Dendritic cell treated with granulocyte-macrophage colony-stimulating factor and Interleukin-4, amounts not matched to agents 40 ng/mL and 50 ng/mL, for 4 days (primary cell): ENCODE results near the gene ANKRD52.
"Not testable (repeated sequence)": the region's sequence is repeated elsewhere in the genome, so short reads cannot be mapped to it uniquely, and the experiment has no call there.

Experiments
- H3K27ac Mint-ChIP-seq: one replicate; pipeline ENCODE4 v1.8.0; 2022; ENCODE audit warnings: mild to moderate bottlenecking, mixed read lengths
- H3K27me3 Mint-ChIP-seq: one replicate; pipeline ENCODE4 v1.8.0; 2022; ENCODE audit warnings: mild to moderate bottlenecking, mixed read lengths
- H3K36me3 Mint-ChIP-seq: one replicate; pipeline ENCODE4 v1.8.0; 2022; ENCODE audit warnings: low read depth, mixed read lengths
- H3K4me1 Mint-ChIP-seq: one replicate; pipeline ENCODE4 v1.8.0; 2022; ENCODE audit warnings: low read depth, mixed read lengths
- H3K4me3 Mint-ChIP-seq: one replicate; pipeline ENCODE4 v1.8.0; 2022; ENCODE audit warnings: mild to moderate bottlenecking, moderate library complexity, mixed read lengths
- H3K9me3 Mint-ChIP-seq: one replicate; pipeline ENCODE4 v1.8.0; 2022; ENCODE audit warnings: mixed read lengths
- intact Hi-C: fragments of 100-400 bp; cut with micrococcal nuclease; formaldehyde crosslinking; loops from one replicate; pipeline ENCODE4 v1.15.0; 2022

The ANKRD52 gene

DNA sequence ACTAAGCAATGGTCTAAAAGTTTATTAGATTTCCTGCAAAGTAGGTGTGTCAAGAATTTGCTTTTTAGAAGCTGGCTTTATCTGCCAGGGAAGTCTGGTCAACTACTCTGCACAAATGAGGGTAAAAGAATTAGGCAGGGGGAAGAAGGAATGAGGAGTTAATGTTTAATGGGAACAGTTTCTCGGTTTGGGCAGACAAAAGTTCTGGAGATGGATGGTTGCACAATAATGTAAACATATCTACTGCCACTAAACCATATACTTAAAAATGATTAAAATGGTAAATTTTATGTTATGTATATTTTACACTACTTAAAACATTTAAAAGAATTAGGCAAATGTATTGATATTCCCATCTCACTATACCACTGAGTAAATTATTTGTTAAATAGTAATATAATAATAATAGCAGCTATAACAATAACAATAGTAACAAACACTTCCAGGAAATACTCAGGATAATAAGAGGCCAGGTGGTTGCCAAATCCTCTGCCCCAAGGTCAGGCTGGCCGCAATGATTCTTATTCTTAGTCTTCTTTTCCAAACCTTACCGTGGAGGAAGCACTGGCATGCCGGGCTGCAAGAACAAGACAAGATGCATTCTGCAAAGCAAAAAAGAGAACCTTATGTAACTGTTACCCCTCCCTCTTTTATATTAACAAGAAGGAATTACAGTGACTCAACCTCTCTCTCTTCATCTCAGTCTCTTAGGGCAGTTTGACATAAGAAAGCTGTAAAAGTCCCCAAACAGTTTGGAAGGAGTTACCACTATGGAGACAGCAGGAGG is 28.1 kb upstream of the ANKRD52 start:
- no peak overlapping the region for H3K27ac Mint-ChIP-seq
- intact Hi-C loops, result no loop called here
- peaks cover 87% of the 10 kb centered on the region for H3K36me3 Mint-ChIP-seq

DNA sequence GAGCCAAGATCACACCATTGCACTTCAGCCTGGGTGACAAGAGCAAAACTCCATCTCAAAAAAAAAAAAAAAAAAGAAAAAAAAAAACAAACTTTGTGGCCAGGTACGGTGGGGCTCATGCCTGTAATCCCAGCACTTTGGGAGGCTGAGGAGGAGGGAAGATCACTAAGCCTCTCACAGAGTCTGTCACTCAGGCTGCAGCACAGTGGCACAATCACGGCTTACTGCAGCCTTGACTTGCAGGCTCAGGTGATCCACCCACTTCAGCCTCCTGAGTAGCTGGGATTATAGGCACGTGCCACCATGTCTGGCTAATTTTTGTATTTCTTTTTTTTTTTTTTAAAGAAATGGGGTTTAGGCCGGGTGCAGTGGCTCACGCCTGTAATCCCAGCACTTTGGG is 26.1 kb upstream of the ANKRD52 start:
- H3K4me1 Mint-ChIP-seq, intact Hi-C loops, H3K9me3 Mint-ChIP-seq, H3K27ac Mint-ChIP-seq, H3K4me3 Mint-ChIP-seq, H3K27me3 Mint-ChIP-seq: not testable (repeated sequence)
- peaks cover 88% of the 10 kb centered on the region for H3K36me3 Mint-ChIP-seq

More for the DNA sequence above, 28.1 kb upstream of the ANKRD52 start:
- Mint-ChIP-seq H3K4me1 (peaks cover 3% of the 10 kb centered on the region), H3K9me3 (no peaks in the 10 kb centered on the region), H3K4me3 (no peak overlapping the region), H3K27me3 (no peaks in the 10 kb centered on the region)

DNA sequence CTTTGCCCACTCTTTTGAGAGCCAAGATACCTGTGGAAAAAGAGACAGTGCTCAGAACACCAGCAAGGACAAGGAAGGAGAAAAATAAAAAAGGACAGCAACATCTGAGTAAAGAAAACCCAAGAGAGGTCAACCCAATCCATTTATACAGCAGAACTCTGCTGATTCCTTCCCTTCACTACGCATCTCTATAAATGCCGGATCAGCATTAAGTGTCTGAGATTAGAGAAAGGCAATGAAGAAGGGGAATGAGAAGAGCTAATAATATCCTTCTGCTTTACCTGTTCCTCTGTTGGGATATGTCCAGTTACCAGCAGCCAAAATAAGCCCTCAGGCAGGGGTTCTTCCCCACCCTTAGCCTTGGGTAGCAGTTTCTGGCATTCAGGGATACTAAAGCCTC is 24.4 kb upstream of the ANKRD52 start:
- Mint-ChIP-seq H3K27me3 (no peaks in the 10 kb centered on the region), H3K27ac (no peak overlapping the region), H3K4me1 (no peaks in the 10 kb centered on the region), H3K36me3 (peaks cover 96% of the 10 kb centered on the region), H3K9me3 (no peaks in the 10 kb centered on the region), H3K4me3 (no peak overlapping the region)
- intact Hi-C loops, result no loop called here

DNA sequence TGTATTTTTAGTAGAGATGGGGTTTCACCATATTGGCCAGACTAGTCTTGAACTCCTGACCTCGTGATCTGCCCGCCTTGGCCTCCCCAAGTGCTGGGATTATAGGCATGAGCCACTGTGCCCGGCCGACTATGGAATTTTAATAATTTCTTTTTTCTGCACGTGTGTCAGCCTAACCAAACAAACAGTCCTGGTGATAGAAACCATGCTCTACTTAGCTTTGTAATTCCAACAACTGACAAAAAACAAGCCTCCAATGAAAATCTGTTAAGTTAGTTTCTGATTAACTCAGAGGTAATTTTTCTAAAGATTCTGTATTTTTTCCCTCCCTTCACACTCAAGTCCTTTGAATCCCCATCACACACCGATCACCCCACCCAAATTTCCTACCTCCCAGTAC is 23.8 kb upstream of the ANKRD52 start:
- H3K36me3 Mint-ChIP-seq, result peaks cover 99% of the 10 kb centered on the region
- no peaks in the 10 kb centered on the region for H3K9me3 Mint-ChIP-seq
- no peaks in the 10 kb centered on the region for H3K27me3 Mint-ChIP-seq
- no peaks in the 10 kb centered on the region for H3K4me1 Mint-ChIP-seq
- H3K4me3 Mint-ChIP-seq, result no peak overlapping the region
- intact Hi-C loops, result no loop called here
- H3K27ac Mint-ChIP-seq, result no peak overlapping the region

- no peaks in the 10 kb centered on the region for H3K9me3 Mint-ChIP-seq
- no peaks in the 10 kb centered on the region for H3K4me1 Mint-ChIP-seq
- intact Hi-C loops, result no loop called here
- no peaks in the 10 kb centered on the region for H3K27me3 Mint-ChIP-seq
- H3K36me3 Mint-ChIP-seq, result peaks cover 99% of the 10 kb centered on the region
- H3K4me3 Mint-ChIP-seq, result no peak overlapping the region
- no peak overlapping the region for H3K27ac Mint-ChIP-seq
Observed at GRCh38 chr12:56280849-56281248, 22.7 kb upstream of the ANKRD52 start.

- H3K4me1 Mint-ChIP-seq, result no peaks in the 10 kb centered on the region
- no peaks in the 10 kb centered on the region for H3K27me3 Mint-ChIP-seq
- intact Hi-C loops, result no loop called here
- no peak overlapping the region for H3K27ac Mint-ChIP-seq
- peaks cover 99% of the 10 kb centered on the region for H3K36me3 Mint-ChIP-seq
- H3K9me3 Mint-ChIP-seq, result no peaks in the 10 kb centered on the region
- no peak overlapping the region for H3K4me3 Mint-ChIP-seq
Observed at GRCh38 chr12:56278905-56279304, 20.7 kb upstream of the ANKRD52 start.

- no peaks in the 10 kb centered on the region for H3K27me3 Mint-ChIP-seq
- no peaks in the 10 kb centered on the region for H3K9me3 Mint-ChIP-seq
- no peak overlapping the region for H3K27ac Mint-ChIP-seq
- no peaks in the 10 kb centered on the region for H3K4me1 Mint-ChIP-seq
- H3K36me3 Mint-ChIP-seq, result peaks cover 97% of the 10 kb centered on the region
- H3K4me3 Mint-ChIP-seq, result no peak overlapping the region
- intact Hi-C loops, result no loop called here
Observed at GRCh38 chr12:56274299-56274698, 16.1 kb upstream of the ANKRD52 start.

DNA sequence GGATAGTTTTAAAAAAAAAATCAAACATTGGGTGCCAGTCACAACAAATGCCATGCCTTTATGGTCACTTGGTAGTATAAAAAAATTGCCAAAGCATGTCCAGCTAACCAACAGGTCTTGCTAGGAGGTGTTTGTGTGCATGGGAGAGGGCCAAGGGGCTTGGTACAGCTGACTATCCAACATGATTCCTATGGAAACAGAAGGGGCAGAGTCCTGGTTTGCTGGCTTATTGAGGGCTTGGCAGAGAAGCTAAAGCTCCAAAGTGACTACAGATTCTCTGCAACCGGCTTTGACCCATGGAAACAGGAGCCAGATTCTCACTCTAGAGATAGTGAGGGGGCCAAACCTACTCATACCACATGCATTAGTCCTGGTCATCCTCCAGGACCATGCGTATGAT is 14.3 kb upstream of the ANKRD52 start:
- H3K27ac Mint-ChIP-seq, H3K4me1 Mint-ChIP-seq, H3K4me3 Mint-ChIP-seq, intact Hi-C loops, H3K27me3 Mint-ChIP-seq, H3K9me3 Mint-ChIP-seq: not testable (repeated sequence)
- peaks cover 81% of the 10 kb centered on the region for H3K36me3 Mint-ChIP-seq

DNA sequence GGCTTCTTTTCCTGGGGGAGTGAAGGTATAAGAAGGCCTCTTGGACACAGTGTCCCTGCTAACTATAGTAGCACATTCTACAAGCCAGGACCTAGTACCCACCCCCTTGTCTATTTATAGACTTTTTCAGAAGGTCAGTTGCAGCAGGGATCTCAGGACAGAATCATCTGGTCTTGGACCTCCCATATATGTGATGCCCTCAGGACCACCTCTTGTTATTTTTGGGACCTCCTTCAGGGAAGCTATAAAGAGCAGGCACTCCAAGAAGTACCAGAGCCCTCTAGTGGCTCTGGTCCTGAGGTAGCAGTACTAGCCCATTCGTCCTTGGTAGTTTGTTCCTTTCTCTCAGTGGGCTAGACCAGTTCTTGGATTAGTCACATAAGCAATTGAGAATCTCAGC is 12.8 kb upstream of the ANKRD52 start:
- Mint-ChIP-seq H3K27me3 (no peaks in the 10 kb centered on the region), H3K4me3 (no peak overlapping the region), H3K9me3 (no peaks in the 10 kb centered on the region), H3K4me1 (peaks cover 19% of the 10 kb centered on the region), H3K27ac (no peak overlapping the region), H3K36me3 (peaks cover 77% of the 10 kb centered on the region)
- intact Hi-C loops, result no loop called here

DNA sequence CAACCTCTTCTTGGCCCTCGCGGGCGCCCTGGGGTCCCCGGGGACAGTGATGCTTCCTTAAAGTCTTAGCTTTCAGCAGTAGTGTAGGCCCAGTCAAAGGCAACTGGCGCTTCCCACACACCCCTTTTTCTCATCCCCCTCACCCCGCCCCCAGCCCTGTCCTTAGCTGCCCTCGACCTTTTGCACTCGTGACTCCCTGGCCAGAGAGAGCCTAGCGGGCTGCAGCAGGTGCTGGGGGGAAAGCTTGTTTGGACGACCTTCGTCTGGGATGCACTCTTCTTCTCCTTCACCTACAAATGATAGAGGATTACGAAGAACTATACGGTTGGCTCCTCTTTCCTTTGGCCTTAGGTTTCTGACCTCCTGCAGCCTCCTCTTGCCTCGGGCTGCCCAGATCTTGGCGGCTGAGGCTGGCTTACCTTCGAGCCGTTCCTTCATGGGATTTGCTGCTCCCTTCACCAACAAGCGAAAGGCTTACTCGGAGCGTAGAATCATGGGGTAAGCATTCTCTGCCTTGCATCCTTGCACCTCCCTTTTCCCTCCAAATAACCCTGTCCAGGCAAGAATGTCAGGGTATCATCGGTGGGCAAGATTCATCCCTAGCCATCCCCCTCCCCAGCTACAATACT is 9.4 kb upstream of the ANKRD52 start:
- peak overlapping the region; percentile 86 for H3K27ac Mint-ChIP-seq
- H3K4me3 Mint-ChIP-seq, result peak overlapping the region; percentile 91
- intact Hi-C loops, result loop anchor here (1.0 kb wide), 1 partner anchor 33 kb away; the partner anchor contains the start of gene CS

GRCh38 chr12:56266693-56267442 is 8.7 kb upstream of the ANKRD52 start, which contains the start of gene COQ10A:
COQ10A (plus strand) TSS chr12:56266942; CDS start chr12:56267119, 177 bp downstream.
- H3K36me3 Mint-ChIP-seq, result peaks cover 36% of the 10 kb centered on the region
- no peaks in the 10 kb centered on the region for H3K9me3 Mint-ChIP-seq
- peak within 1 kb of the TSS; percentile 91 for H3K4me3 Mint-ChIP-seq
- H3K4me1 Mint-ChIP-seq, result peaks cover 19% of the 10 kb centered on the region
- H3K27me3 Mint-ChIP-seq, result no peaks in the 10 kb centered on the region
- intact Hi-C loops, result loop anchor here (1.0 kb wide), 1 partner anchor 33 kb away; the partner anchor contains the start of gene CS
- H3K27ac Mint-ChIP-seq, result peak within 1 kb of the TSS; percentile 86

More for the DNA sequence above, 9.4 kb upstream of the ANKRD52 start:
- no peaks in the 10 kb centered on the region for H3K27me3 Mint-ChIP-seq
- peaks cover 42% of the 10 kb centered on the region for H3K36me3 Mint-ChIP-seq
- no peaks in the 10 kb centered on the region for H3K9me3 Mint-ChIP-seq
- H3K4me1 Mint-ChIP-seq, result peaks cover 19% of the 10 kb centered on the region

DNA sequence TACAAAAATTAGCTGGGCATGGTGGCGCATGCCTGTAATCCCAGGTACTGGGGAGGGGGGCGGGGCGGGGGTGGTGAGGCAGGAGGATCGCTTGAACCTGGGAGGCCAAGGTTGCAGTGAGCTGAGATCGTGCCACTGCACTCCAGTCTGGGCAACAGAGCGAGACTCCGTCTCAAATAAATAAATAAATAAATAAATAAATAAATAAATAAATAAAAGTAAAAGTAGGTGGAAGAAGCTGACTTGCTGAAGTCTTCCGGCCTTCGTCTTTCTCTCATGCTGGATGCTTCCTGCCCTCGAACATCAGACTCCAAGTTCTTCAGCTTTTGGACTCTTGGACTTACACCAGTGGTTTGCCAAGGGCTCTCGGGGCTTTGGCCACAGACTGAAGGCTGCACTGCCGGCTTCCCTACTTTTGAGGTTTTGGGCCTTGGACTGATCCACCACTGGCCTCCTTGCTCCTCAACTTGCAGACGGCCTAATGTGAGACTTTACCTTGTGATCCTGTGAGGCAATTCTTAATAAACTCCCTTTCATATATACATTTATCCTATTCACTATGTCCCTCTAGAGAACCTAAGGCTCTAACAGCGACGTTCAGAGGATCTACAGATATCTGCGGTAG is 8.0 kb upstream of the ANKRD52 start:
- Mint-ChIP-seq H3K4me1 (peaks cover 19% of the 10 kb centered on the region), H3K4me3 (peak overlapping the region; percentile 91), H3K27ac (peak overlapping the region; percentile 86), H3K36me3 (peaks cover 30% of the 10 kb centered on the region)
- intact Hi-C loops, H3K9me3 Mint-ChIP-seq, H3K27me3 Mint-ChIP-seq: not testable (repeated sequence)

GRCh38 chr12:56262955-56263354 is 4.8 kb upstream of the ANKRD52 start:
- peaks cover 25% of the 10 kb centered on the region for H3K4me1 Mint-ChIP-seq
- H3K27me3 Mint-ChIP-seq, intact Hi-C loops, H3K27ac Mint-ChIP-seq, H3K4me3 Mint-ChIP-seq, H3K9me3 Mint-ChIP-seq: not testable (repeated sequence)
- peaks cover 16% of the 10 kb centered on the region for H3K36me3 Mint-ChIP-seq
